Measurements from ENCODE around the gene GPRC5D.

GPRC5D gene

DNA sequence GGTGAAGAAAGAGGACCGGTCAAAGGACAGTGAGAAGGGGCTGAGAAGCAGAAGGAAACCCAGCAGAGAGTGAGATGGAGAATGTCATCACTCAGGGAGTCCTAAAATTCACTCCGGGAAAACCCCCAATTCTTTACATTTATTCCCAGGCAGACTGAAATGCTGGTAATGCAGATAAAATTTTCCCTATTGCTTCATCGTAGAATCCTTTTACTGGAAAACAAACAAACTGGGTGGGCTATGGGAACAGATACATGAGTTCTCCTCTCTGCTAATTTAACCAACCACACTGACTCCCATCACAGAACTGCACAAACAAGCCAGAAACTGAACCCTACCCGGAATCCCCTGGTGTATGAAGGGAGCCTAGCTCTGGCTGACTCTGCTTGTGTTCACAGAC, 27.2 kb upstream of the GPRC5D start:
- no peak for DNase-seq

- DNase-seq, result no peak
Observed at GRCh38 chr12:12977231-12977630, 25.3 kb upstream of the GPRC5D start.

DNA sequence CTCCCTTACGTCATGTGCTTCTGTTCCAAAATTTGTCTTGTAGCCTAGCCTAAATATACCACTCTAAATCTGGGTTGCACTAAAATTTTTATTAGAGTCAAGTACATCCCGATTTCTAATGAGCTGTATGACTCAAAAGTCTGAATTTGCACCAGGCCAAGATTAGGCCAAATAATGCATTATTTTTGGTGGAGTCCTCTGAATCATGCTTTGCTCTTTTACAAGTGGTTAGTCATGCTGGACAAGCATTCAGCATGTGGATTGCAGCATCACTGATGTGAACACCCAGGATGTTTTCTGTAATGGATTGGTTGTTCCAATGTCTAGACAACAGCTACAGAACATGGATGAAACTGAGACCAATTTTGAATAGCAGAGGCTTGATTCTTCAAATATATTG, 24.4 kb upstream of the GPRC5D start:
- no peak for DNase-seq

GRCh38 chr12:12975322-12976077, 23.5 kb upstream of the GPRC5D start:
- DNase-seq, result no peak

DNA sequence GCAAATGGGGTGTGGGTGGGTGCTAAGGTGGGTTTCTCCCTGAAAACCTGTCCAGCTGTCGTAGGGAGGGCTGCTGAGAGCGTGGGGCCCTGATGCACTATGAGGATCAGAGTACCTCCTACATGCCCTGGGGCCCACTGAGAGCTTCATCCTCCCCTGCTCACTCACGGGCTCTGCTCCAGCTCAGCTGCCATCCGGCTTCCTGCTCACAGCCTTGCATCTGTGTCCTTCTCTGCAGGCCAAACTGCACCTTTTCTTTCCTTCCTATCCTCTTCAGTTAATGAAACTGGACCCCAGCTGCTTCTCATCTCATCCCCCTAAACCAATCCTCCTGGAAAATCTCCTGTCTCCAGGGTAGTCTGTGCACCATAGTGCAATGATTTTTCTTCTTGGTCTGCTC, 22.2 kb upstream of the GPRC5D start:
- DNase-seq, result no peak

DNA sequence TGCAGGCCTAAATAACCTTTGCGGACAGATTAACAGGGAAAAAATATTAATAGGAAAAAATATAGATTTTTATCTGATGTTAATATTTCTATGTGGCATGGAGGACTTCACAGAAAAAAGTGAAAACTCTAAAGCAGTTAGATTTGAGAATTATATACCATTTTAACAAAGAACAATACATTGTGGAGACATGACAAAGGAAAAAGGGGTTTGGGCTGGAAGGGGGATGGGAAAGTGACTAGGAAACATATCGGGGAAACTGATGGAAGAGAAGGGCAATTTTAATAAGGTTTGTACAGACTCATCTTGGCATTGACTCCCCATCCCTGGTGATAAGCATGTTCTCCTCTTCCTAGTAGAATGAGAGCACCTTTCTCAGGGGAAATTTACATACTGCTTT, 21.0 kb upstream of the GPRC5D start:
- DNase-seq, result no peak

GRCh38 chr12:12965836-12966235, 13.9 kb upstream of the GPRC5D start:
- DNase-seq, result no peak

- DNase-seq, result no peak
Observed at GRCh38 chr12:12964255-12964654, 12.3 kb upstream of the GPRC5D start.

- no peak for DNase-seq
Observed at GRCh38 chr12:12960639-12961209, 8.8 kb upstream of the GPRC5D start.

DNA sequence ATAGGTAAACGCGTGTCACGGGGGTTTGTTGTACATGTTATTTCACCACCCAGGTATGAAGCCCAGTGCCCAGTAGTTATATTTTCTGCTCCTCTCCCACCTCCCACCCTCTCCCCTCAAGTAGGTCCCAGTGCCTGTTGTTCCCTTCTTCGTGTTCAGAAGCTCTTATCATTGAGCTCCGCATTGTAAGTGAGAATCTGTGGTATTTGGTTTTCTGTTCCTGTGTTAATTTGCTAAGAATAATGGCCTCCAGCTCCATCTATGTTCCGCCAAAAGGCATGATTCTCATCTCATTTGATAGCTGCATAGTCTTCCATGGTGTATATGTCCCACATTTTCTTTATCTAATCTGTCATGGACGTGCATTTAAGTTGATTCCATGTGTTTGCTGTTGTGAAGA, 6.9 kb upstream of the GPRC5D start:
- no peak for DNase-seq

GRCh38 chr12:12954878-12955625, 3.1 kb upstream of the GPRC5D start:
- DNase-seq, result no peak

DNA sequence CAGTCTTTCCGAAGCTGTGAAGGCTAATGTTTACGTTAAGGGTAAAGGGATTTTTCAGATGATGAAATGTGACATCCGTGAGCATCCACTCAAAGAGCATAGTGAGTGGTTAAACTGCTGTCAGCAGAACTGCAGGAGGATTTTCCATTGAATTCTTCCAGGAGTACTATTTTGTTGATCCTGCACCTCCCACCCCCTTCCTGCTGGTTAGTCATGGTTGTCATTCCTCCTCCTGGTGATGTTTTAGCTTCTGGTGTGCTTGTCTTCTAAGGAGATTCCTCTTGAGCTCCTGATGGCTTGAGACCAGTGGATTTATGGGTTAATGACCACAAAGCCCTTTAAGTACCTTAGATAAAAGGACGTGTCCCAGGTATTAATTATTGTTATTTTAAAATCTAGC, 2.4 kb upstream of the GPRC5D start:
- no peak for DNase-seq

GRCh38 chr12:12951504-12951903, 466 bp downstream of the GPRC5D start:
- no peak for DNase-seq

DNA sequence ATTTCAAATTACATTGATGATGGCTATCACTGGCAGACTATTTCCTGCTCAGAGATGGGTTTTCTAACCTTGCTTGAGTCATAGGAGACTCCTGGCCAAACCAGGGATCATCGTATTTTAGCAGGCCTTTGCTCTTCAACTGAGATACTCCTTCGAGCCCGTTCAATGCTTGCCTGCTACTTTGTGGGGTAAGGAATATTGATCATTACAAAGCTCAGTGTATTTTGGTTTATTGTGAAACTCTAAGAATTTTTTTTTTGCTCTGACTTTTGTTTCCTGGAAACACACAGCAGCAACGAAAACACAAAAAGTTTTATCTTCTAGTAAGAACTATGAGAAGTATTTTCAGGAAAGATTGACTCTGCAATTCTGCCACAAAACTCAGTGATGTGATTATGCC, 4.1 kb downstream of the GPRC5D start:
- no peak for DNase-seq

- DNase-seq, result no peak
Observed at GRCh38 chr12:12946686-12947355, 5.1 kb downstream of the GPRC5D start.

- no peak for DNase-seq
Observed at GRCh38 chr12:12945591-12945990, 6.4 kb downstream of the GPRC5D start.

DNA sequence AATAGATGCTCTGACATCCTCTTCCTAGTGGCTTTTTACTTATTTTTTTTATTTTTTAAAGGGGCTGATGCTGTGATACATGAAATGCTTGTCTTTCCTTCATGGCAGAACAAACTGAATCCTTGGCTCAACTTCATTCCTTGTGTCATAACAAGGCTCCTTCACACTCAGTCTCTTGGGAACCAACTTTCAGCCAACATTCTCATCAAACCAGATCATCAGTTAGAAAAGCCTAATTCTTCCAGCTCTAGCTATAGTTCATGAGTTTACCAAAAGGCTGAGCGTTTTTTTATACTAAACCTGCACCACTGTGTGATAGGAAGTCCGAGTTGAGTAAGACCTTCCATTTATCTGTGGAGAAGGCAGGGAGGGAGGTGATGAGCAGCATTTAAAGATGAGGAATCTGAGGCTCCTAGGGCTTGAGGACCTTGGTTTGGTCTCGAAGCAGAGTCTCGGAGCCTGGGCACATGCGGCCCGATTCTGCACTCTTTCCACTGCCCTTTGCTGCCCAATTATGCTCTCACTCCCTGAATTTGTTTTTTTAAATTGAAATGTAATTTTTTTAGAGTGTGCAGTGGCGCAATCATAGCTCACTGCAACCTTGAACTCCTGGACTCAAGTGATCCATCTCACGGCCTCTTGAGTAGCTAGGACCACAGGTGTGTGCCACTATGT, 8.2 kb downstream of the GPRC5D start:
- no peak for DNase-seq

GRCh38 chr12:12941450-12942350, 10.3 kb downstream of the GPRC5D start:
- no peak for DNase-seq

- DNase-seq, result no peak
Observed at GRCh38 chr12:12939888-12940287, 12.1 kb downstream of the GPRC5D start.

DNA sequence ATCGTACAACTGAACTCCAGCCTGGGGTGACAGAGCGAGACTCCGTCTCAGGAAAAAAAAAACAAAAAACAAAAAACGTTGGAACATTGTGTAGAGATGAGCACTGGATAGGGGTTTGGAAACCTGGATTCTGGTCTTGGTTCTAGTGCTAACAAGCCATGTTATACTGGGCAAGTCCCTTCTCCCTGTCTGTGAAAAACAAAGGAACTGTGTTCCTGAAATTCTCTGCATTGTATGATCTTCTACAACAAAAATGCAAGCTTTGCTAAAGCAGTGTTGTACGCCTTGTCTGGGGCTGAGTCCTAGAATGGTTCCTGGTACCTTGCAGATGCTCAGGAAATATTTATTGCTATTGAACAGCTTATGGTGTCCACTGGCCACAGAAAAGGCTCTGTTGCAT, 13.4 kb downstream of the GPRC5D start:
- no peak for DNase-seq

DNA sequence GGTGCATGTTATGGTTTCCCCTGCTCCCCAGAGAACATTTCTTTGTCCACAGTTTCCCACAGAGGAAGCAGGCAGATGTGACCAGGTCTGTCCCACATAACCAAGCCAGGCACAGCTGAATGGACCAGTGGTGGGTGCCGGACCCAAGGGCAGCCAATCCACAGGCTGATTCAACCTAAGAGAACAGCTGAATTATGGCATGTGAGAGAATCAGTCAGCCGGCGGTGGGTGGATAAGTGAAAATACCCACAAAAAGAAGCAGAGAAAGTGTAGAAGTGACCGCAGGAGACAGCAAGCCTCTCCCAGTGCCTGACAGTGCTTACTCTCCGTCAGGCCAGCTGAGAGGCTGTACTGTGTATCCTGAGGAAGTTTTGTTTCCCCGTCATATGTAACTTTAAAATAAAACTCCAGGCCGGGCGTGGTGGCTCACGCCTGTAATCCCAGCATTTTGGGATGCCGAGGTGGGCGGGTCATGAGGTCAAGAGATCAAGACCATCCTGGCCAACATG, 14.9 kb downstream of the GPRC5D start:
- no peak for DNase-seq

- no peak for DNase-seq
Observed at GRCh38 chr12:12934556-12934955, 17.4 kb downstream of the GPRC5D start.
